Measurements from ENCODE around the gene DMRT1.
A peak's percentile ranks its signal among the peaks of the same experiment; 100 is the strongest.

DMRT1 gene

DNA sequence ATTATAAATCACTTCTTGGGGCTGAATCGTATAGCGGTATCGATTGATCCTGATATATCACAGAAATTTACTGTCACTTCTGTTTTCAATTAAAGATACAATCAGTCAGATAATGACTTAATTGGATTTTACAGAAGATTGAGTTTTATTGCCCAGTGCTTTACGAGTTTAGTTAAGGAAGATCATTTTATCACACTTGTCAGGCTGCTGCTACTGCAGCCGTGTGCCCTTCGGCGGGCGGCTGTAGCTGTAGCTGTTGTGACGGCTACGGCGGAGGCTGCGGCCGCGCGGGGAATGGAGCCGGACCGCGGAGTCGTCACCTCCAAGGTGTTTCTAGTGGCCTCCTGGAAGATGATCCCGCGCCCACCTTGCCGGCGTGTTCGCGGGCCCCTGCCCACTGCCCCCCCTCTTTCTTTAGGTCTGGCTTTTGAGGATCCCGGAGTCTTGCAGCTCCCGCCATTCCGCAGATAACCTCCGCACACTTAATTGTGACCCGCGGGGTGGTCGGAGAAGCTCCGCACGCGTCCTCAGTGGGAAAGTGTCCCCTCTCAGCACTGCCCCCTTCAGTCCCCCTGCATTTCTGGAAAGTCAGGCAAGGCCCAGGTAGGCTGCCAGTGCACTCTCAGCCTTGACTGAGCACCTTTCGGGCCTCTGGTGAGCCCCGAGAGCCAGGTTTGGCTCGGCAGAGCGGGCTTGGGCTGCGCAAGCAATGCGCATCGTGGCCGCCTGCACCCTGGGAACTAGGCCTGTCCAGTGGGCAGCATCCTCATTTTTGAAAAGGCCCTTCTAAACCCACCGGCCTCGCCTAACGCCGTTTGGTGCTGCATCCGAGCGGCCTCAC, 128.0 kb downstream of the DMRT1 start:
- Histone ChIP-seq H3K79me2 (ENCODE audit: control insufficient read depth, insufficient read depth, low read length, poor library complexity) (no peaks in the 10 kb centered on the region), H3K14ac (ENCODE audit: low read length) (no peak overlapping the region), H3K27ac (ENCODE audit: low read depth, low read length) (no peak overlapping the region), H2BK120ac (ENCODE audit: insufficient read depth, low read length, poor library complexity) (no peak overlapping the region), H4K91ac (ENCODE audit: low read depth, low read length) (no peak overlapping the region), H3K4me3 (ENCODE audit: low read depth, low read length) (no peak overlapping the region), H3K9me3 (ENCODE audit: insufficient read depth, low read depth, low read length) (peaks cover 2% of the 10 kb centered on the region), H3K4me1 (ENCODE audit: control insufficient read depth in 1 of 2, insufficient read depth in 2 of 2, low read length in 2 of 2) (peaks cover 14 to 19% of the 10 kb centered on the region in 2 experiments), H3K9ac (ENCODE audit: low read length) (no peak overlapping the region), H4K12ac (ENCODE audit: low read depth, low read length) (no peak overlapping the region), H3K27me3 (ENCODE audit: insufficient read depth, low read length) (peaks cover 62% of the 10 kb centered on the region), H2AFZ (ENCODE audit: insufficient read depth, low read length, poor library complexity) (no peak overlapping the region), H3K23ac (ENCODE audit: low read length) (no peak overlapping the region), H2BK12ac (ENCODE audit: low read length) (no peak overlapping the region), H2AK5ac (ENCODE audit: low read length) (no peak overlapping the region), H3K79me1 (ENCODE audit: low read length) (no peaks in the 10 kb centered on the region), H3K4ac (ENCODE audit: low read depth, low read length) (no peak overlapping the region), H3K36me3 (ENCODE audit: control insufficient read depth in 1 of 2, insufficient read depth in 2 of 2, low read length in 2 of 2) (no peaks in the 10 kb centered on the region), H2BK5ac (ENCODE audit: low read depth, low read length, poor library complexity) (no peak overlapping the region), H3K18ac (ENCODE audit: low read length) (no peak overlapping the region), H4K8ac (ENCODE audit: low read depth, low read length) (no peak overlapping the region), H3K4me2 (ENCODE audit: low read length) (peak overlapping the region; percentile 34)
- DNase-seq = peak in 1 of 2 donors; percentile 4
- no CpG with 5 or more reads among the region's 49 CpGs for WGBS (ENCODE audit: extremely low coverage, insufficient coverage, insufficient read length)

DNA sequence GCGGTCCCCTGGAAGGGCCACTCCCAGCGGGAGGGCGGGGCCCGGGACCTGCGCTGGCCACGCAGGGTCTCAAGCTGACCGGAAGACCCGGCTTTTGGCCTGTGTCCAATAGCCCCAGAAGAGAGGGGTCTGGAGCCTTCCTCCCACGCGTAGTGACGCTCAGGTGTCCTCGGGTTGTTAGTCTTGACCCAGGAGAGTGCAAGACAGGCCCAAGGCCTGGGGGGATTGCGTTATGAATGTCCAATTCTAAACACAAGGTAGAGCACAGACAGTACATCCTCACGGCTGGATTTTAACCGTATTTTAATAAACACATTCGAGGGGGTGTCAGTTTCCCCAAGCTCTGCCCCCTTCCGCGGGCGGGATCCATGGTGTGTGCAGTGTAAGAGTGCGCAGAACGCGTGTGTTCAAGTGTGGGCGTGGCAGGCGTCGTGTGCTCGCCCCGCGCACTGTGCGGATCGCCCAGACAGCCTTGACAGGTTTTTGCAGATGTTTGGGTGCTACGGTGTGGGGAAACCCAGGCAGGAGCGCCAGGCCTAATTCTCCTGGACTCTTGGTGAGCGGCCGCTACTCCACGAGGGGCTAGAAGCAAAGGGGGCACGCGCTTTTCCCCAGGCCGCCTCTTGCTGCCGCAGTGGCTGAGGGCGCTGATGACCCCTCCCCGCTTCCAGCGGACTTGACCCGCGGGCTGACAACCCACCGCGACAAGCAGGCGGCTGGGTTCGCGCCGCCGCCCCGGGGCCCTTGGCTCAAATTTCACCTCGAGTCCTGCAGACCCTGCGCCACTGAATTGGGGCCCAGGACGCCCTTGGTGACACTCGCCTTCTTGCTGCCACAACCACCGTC, 128.9 kb downstream of the DMRT1 start:
- Histone ChIP-seq H3K4me1 (ENCODE audit: control insufficient read depth in 1 of 2, insufficient read depth in 2 of 2, low read length in 2 of 2) (peaks cover 14 to 19% of the 10 kb centered on the region in 2 experiments), H4K8ac (ENCODE audit: low read depth, low read length) (no peak overlapping the region), H4K91ac (ENCODE audit: low read depth, low read length) (no peak overlapping the region), H3K4ac (ENCODE audit: low read depth, low read length) (no peak overlapping the region), H3K4me2 (ENCODE audit: low read length) (peak overlapping the region; percentile 34), H3K4me3 (ENCODE audit: low read depth, low read length) (no peak overlapping the region), H3K23ac (ENCODE audit: low read length) (no peak overlapping the region), H2BK120ac (ENCODE audit: insufficient read depth, low read length, poor library complexity) (no peak overlapping the region), H4K12ac (ENCODE audit: low read depth, low read length) (no peak overlapping the region), H3K27me3 (ENCODE audit: insufficient read depth, low read length) (peaks cover 71% of the 10 kb centered on the region), H2AFZ (ENCODE audit: insufficient read depth, low read length, poor library complexity) (no peak overlapping the region), H3K9me3 (ENCODE audit: insufficient read depth, low read depth, low read length) (peaks cover 2% of the 10 kb centered on the region), H3K79me1 (ENCODE audit: low read length) (no peaks in the 10 kb centered on the region), H2BK5ac (ENCODE audit: low read depth, low read length, poor library complexity) (no peak overlapping the region), H3K36me3 (ENCODE audit: control insufficient read depth in 1 of 2, insufficient read depth in 2 of 2, low read length in 2 of 2) (no peaks in the 10 kb centered on the region), H3K9ac (ENCODE audit: low read length) (no peak overlapping the region), H3K14ac (ENCODE audit: low read length) (no peak overlapping the region), H3K79me2 (ENCODE audit: control insufficient read depth, insufficient read depth, low read length, poor library complexity) (no peaks in the 10 kb centered on the region), H2AK5ac (ENCODE audit: low read length) (no peak overlapping the region), H3K27ac (ENCODE audit: low read depth, low read length) (no peak overlapping the region), H2BK12ac (ENCODE audit: low read length) (no peak overlapping the region), H3K18ac (ENCODE audit: low read length) (no peak overlapping the region)
- no CpG with 5 or more reads among the region's 57 CpGs for WGBS (ENCODE audit: extremely low coverage, insufficient coverage, insufficient read length)
- no peak for DNase-seq

DNA sequence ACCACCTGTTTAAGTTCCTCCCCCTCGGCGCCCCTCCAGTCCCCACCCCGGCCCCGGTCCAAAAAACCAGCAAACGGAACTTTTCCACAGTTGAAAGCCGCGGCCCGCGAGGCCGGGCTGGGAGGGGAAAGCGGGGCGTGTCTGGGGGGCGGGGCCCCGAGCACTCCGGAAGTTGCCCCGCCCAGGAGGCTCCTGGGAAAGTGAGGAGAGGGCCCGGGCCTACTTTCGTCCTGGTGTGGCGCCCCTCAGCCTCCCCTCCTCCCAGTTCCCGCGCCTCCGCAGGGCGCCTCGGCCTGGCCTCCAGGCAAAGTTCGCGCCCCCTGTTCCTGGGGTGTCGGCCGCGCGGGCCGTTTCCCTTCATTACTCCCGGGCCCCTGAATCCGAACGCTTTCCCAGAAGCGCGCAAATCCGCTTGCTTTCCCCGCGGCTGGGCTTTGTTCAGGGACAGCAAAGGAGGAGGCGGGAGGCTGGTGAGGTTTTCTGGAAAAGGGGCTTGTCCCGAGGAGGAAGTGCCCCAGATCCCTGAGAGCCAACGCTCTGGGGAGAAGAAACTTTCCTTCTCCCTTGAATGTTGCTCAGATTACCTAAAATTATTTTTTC, 130.5 kb downstream of the DMRT1 start:
- H3K79me1 ChIP-seq (ENCODE audit: low read length) = no peaks in the 10 kb centered on the region
- H4K8ac ChIP-seq (ENCODE audit: low read depth, low read length) = peak overlapping the region; percentile 67
- H3K18ac ChIP-seq (ENCODE audit: low read length) = no peak overlapping the region
- H3K27ac ChIP-seq (ENCODE audit: low read depth, low read length) = no peak overlapping the region
- H3K36me3 ChIP-seq (ENCODE audit: control insufficient read depth in 1 of 2, insufficient read depth in 2 of 2, low read length in 2 of 2) = no peaks in the 10 kb centered on the region
- H4K91ac ChIP-seq (ENCODE audit: low read depth, low read length) = peak overlapping the region; percentile 18
- peaks cover 83% of the 10 kb centered on the region for H3K27me3 ChIP-seq (ENCODE audit: insufficient read depth, low read length)
- no peak overlapping the region for H3K9ac ChIP-seq (ENCODE audit: low read length)
- H3K4ac ChIP-seq (ENCODE audit: low read depth, low read length) = no peak overlapping the region
- H2BK120ac ChIP-seq (ENCODE audit: insufficient read depth, low read length, poor library complexity) = no peak overlapping the region
- H2BK5ac ChIP-seq (ENCODE audit: low read depth, low read length, poor library complexity) = no peak overlapping the region
- H4K12ac ChIP-seq (ENCODE audit: low read depth, low read length) = no peak overlapping the region
- DNase-seq = no peak
- no CpG with 5 or more reads among the region's 42 CpGs for WGBS (ENCODE audit: extremely low coverage, insufficient coverage, insufficient read length)
- no peaks in the 10 kb centered on the region for H3K79me2 ChIP-seq (ENCODE audit: control insufficient read depth, insufficient read depth, low read length, poor library complexity)
- H2AFZ ChIP-seq (ENCODE audit: insufficient read depth, low read length, poor library complexity) = peak overlapping the region; percentile 40
- peaks cover 4% of the 10 kb centered on the region for H3K9me3 ChIP-seq (ENCODE audit: insufficient read depth, low read depth, low read length)
- peaks cover 18 to 27% of the 10 kb centered on the region in 2 experiments for H3K4me1 ChIP-seq (ENCODE audit: control insufficient read depth in 1 of 2, insufficient read depth in 2 of 2, low read length in 2 of 2)
- no peak overlapping the region for H2AK5ac ChIP-seq (ENCODE audit: low read length)
- peak overlapping the region; percentile 33 for H3K14ac ChIP-seq (ENCODE audit: low read length)
- no peak overlapping the region for H3K4me3 ChIP-seq (ENCODE audit: low read depth, low read length)
- H3K23ac ChIP-seq (ENCODE audit: low read length) = no peak overlapping the region
- peak overlapping the region; percentile 53 for H2BK12ac ChIP-seq (ENCODE audit: low read length)
- H3K4me2 ChIP-seq (ENCODE audit: low read length) = peak overlapping the region; percentile 54

DNA sequence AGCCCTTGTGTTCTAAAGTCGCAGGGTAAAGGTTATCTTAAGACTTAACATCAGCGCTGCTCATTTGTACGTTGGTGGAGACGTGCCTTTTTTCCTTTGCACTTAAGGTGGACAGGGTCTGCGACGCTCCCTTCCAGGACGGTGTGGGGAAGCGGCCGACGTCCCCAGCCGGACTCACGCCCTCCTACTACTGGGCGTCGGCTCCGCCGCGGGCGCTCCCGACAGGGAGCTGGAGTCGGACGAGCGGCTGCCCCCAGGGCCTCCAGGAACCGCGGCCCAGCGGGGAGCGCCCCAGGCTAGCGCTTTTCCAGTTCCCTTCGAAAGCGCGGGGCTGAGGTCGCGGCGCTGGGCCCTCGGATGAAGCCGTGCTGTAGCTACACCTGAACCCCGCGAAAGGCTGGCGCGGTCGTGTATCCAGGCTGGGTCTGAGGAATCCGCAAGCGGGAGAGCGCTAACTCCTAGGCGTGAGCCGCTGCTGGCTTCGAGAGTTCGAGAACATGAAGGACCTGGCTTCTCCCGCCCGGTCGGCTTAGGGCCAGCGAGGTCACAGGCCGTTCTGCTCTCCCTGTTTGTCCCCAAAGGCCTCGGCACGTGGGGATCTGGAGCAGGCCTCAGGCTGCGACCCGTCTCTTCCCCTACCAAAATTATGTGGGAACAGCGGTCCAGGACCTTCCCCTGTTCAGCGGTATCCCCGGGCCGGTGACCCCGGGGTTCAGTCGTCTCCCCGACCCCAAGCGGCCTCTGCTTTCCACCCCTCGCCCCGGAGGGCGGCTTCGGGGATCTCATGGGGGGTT, 131.2 kb downstream of the DMRT1 start:
- Histone ChIP-seq H4K12ac (ENCODE audit: low read depth, low read length) (no peak overlapping the region), H2BK120ac (ENCODE audit: insufficient read depth, low read length, poor library complexity) (no peak overlapping the region), H3K4me2 (ENCODE audit: low read length) (peak overlapping the region; percentile 54), H3K4me3 (ENCODE audit: low read depth, low read length) (no peak overlapping the region), H2AK5ac (ENCODE audit: low read length) (no peak overlapping the region), H3K27me3 (ENCODE audit: insufficient read depth, low read length) (peaks cover 87% of the 10 kb centered on the region), H3K23ac (ENCODE audit: low read length) (no peak overlapping the region), H4K91ac (ENCODE audit: low read depth, low read length) (peak overlapping the region; percentile 44), H3K9me3 (ENCODE audit: insufficient read depth, low read depth, low read length) (peaks cover 4% of the 10 kb centered on the region), H3K79me2 (ENCODE audit: control insufficient read depth, insufficient read depth, low read length, poor library complexity) (no peaks in the 10 kb centered on the region), H3K27ac (ENCODE audit: low read depth, low read length) (no peak overlapping the region), H4K8ac (ENCODE audit: low read depth, low read length) (no peak overlapping the region), H3K36me3 (ENCODE audit: control insufficient read depth in 1 of 2, insufficient read depth in 2 of 2, low read length in 2 of 2) (no peaks in the 10 kb centered on the region), H3K9ac (ENCODE audit: low read length) (no peak overlapping the region), H3K14ac (ENCODE audit: low read length) (no peak overlapping the region), H2BK12ac (ENCODE audit: low read length) (no peak overlapping the region), H3K4ac (ENCODE audit: low read depth, low read length) (no peak overlapping the region), H2BK5ac (ENCODE audit: low read depth, low read length, poor library complexity) (no peak overlapping the region), H3K4me1 (ENCODE audit: control insufficient read depth in 1 of 2, insufficient read depth in 2 of 2, low read length in 2 of 2) (peaks cover 22 to 28% of the 10 kb centered on the region in 2 experiments), H3K79me1 (ENCODE audit: low read length) (no peaks in the 10 kb centered on the region), H2AFZ (ENCODE audit: insufficient read depth, low read length, poor library complexity) (no peak overlapping the region), H3K18ac (ENCODE audit: low read length) (no peak overlapping the region)
- no peak for DNase-seq
- WGBS (ENCODE audit: extremely low coverage, insufficient coverage, insufficient read length) = no CpG with 5 or more reads among the region's 68 CpGs

Measured in trophoblast cell (in vitro differentiated cells and primary cell).